H4 (cell line): ENCODE measurements around the gene ZBTB21. TPM values are rescaled to one million over a fixed set of nuclear protein-coding genes. Genes with fewer than 3 reads are reported as not detected.
A peak's percentile ranks its signal among the peaks of the same experiment; 100 is the strongest.
"Not testable (repeated sequence)": the region's sequence is repeated elsewhere in the genome, so short reads cannot be mapped to it uniquely, and the experiment has no call there.

Source experiments
- DNase-seq: peaks from one replicate; pipeline ENCODE4 v3.0.0-alpha.2; 2015; ENCODE audit warnings: low spot score
- total RNA-seq: library from RNA; depleted of rRNA; stranded (reverse); fragments of >200 nt; shearing (Covaris generic); gene quantifications from 2 replicates; pipeline ENCODE4 v1.2.3, GENCODE V29; 2014

Gene ZBTB21
- total RNA-seq, 1 experiment from 2014 or later = 16.0 TPM

DNA sequence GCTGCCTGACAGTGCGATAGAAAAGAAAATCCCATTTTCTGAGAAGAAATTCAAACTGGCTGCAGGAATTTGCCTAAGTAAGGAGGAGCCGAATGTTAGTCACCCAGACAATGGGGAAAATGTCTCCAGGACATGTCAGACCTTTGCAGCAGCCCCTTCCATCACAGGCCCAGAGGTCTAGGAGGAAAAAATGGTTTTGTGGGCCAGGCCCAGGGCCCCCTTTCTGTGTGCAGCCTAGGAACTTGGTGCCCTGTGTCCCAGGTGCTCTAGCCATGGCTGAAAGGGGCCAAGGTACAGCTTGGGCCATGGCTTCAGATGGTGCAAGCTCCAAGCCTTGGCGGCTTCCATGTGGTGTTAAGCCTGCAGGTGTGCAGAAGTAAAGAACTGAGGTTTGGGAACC is 14.6 kb downstream of the ZBTB21 start:
- no peak for DNase-seq

DNA sequence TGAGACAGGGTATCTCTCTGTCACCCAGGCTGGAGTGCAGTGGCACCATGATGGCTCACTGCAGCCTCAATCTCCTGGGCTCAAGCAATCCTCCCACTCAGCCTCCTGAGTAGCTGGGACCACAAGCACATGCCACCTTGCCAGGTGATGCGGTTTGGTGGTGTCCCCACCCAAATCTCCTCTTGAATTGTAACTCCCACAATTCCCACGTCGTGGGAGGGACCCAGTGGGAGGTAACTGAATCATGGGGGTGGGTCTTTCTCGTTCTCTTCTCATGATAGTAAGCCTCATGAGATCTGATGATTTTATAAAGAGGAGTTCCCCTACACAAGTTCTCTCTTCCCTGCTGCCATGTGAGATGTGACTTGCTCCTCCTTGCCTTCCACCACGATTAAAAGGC is 15.5 kb downstream of the ZBTB21 start:
- not testable (repeated sequence) for DNase-seq

DNA sequence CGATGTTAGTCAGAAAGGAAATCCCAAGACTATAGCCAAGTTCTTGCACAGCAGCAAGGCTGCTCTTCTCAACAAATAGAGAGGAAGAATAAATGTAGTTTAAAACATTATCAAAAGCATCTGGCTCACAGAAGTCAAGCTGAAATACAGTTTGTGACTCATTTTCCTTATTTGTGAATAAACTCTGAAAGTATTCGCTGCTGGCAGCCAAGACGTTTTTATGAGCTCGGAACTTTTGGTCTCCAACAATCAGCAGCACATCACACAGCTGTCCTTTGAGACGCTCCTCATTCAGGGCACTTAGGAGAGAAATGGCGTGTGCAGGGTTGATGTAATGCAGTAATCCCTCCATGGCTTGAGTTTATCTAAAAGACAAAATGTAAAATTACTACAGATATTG is 16.4 kb downstream of the ZBTB21 start:
- no peak for DNase-seq

DNA sequence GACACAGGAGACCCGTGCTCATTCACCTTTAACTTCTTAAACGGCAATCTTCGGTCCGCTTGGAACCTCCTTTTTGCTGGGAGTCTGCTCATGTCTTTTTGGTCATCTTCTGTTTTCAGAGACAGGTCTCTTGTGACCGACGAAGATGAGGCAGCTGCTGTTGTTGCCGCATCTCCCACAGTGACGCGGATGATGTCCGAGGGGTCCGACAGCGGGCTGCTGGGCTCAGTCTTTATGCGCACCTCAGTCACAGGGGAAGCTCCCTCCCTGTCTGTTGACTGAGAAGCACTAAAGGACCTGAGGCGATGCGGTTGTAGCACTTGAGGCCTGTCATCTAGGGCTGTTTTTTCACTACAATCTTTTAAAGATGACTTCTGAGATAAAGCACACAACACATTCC is 17.6 kb downstream of the ZBTB21 start:
- no peak for DNase-seq

DNA sequence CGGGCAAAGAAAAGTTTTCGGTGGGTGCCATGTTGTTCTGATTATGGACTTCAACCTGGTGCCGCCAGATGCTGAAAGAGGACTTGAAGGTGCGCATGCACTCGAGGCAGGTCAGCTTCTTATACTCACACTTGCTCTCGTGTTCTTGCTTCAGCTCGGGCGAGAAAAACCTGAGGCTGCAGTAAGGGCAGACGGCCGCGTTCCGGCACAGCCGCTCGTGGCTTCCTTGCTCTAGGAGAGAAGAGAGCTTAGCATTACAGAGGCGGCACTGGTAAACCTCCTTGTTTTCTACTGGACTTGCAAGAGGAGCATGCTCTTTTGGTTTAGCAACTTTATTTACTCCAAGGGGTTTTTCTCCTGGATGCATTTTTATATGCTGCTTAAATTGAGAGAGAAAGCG is 18.5 kb downstream of the ZBTB21 start:
- no peak for DNase-seq

DNA sequence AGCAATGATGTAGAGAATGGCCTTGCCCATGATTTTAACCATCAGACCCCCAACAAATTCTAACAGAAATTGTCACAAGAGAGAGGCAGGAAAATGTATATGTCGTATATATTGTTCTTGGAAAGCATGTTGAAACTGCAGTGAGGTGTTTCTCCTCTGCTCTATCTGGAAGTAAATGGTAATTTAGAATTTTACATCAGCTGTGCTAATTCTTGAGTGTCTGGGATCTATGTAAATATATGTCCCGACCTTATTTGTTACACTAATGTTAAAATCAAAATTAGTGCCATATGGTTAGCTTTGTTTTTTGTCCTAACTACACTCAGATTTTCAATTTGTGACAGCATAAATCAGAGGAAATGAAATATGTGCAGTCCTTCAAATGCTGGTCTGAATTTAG is 20.5 kb downstream of the ZBTB21 start:
- no peak for DNase-seq

DNA sequence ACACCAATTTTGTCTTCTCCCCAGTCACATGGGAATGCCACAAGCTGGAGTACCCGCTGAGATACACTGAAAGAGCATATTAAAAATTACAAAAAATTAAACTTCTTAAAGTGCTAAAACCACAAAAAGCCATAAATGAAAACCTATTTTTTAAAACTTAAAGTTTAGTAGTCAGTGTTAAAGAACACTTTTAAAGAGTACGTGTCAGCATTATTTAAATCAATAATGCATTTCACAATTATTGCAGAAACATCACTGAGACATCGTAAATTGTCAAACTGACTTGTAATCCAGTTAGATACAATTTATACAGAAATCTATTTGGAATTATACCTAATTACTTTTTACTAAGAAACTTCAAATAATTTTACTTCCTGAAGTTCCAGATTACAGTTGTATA is 22.9 kb downstream of the ZBTB21 start:
- DNase-seq = no peak

DNA sequence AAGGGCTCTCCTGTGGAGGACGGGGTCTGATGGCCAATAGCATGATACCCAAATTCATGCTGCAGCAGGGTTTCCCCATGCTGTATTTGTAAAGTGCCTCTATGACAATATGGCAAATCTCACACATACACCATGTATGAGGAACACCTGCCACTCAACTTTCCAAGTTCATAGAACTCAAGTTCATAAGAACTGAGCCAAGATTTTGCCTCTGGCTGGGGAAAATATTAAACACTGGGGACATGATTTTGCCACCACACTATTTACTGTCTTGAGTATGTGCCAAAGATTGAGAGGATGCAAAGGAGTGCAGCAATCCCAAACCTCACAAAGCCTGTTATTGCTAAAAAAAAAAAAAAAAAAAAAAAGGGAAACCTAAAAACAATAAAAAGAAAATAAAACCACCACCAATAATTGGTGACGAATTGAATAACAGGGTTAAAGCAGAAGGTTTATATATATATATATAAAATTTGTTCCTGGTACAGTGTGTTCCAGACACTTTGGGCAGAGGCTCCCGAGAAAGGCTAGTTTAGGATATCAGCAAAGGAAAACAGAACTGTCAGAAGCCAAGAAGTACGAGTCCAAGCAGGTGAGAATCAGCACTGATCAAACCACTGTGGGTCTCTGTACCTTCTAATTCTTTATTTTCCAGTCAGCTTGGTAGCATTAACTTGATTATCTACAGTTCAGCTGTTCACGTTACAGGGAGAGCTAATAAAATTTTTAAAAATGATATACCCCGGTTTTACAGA is 24.3 kb downstream of the ZBTB21 start:
- no peak for DNase-seq

DNA sequence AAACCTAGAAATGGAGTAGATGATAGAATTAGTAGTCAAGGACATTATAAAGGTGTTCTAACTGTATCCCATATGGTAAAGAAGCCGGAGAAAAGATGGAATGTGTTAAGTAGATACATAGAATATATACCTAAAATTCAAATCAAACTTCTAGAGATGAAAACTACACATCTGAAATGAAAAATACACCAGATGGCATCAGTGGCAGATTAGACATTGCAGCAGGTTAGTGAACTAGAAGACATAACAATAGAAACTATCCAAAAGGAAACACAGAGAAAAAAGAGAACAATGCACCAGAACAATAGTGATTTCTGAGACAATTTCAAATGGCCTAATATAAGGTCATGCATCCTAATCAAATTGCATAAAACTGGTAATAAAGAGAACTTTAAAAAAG is 26.9 kb downstream of the ZBTB21 start:
- no peak for DNase-seq

DNA sequence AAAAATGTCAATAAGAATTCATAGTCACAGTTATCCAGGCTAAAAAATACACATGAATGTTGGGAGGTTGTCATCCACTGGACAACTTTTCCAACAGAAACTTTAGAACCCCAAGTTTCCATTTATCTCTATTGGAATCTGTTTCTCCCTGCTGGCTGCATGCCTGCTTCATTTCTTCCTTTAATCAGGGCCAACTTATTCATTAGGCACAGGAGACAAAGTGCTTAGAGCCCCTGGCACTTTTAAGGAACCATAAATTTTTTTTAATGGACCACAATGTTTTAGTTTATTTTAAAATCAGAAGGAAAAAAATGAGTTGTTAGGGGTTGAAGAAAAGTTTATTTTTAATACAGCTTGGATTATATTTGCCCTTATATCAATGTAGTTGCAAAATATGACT is 29.6 kb downstream of the ZBTB21 start:
- no peak for DNase-seq

DNA sequence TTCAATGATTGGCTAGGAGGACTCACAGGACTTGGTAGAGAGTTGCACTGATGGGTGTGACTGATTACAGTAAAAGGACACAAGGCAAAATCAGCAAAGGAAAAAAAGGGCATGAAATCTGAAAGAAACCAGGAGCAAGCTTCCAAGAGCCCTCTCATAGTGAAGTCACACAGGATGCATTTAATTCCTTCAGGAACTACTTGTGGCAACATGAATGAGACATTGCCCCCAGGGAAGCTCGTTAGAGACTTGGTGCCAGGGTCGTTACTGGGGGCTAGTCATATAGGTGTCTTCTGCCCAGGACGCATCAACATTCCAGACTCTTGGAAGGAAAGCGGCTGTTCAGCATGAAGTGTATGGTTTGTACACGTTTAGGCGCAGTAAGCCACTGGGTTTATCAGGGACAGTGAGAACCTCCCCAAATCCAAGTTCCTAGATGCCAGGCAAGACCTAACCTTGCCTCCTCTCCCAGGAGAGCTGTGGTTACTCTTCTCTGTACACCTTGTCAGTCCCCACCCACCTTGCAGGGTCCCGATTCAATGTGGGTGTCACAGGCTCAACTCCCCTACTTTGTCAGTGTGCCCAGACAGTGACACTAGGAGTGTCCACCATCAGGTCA is 30.3 kb downstream of the ZBTB21 start:
- DNase-seq = no peak

DNA sequence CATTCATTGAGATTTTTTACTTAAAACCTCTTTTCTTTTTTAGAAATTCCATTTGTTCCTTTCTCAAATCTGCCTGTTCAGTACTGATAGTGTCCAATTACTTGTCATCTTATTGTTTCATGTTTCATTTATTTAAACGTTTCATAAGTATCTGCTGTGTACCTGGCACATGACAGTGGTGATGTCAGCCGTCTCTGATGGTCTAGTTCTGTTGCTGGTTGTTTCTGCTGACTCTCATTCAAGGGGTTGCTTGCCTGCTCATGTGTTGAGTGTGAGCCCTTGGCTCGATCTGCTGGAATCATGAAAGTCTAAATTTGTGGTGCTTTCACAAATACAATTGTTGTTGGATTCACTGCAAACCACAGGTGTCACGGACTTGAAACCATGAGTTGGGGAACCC is 30.8 kb downstream of the ZBTB21 start:
- DNase-seq = no peak

DNA sequence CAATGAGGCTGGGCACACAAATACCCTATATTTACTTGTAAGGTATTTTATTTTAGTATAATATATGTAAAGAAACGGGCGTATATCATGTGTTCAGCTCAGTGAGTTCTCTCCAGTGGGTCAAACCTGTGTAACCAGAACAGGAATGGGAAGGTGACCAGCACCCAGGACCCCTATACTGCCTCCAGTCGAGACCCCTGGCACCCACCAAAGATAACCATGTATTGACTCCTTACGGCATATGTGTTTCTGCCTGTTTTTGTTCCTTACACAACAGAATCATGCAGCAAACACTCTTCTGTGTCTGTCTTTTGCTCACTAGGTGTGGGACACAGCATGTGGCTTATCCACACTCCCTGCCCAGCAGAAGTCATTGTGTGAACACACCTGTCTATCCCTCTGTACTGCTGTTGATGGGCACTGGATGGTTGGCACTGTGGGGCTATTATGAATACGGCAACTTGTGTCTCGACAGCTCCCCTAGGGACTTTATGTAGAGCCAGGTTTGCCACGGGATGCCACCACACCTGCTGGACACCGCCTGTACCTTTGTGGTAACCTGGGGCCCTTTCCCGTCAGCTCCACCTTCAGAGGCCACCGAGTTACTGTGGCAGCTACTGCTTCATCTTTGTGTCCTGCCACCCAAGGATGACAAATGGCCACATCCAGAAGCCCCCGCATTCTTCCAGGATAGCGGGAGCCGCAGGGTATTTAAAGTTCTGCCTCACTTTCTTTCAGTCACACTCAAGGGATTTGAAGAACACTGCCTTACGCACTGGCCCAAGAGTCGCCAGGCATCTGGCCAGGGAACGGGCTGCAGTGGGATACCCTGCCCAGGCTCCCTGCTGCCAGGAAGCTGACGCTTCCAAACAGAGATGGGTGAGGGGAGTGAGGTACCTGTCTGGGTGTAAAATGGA is 32.9 kb downstream of the ZBTB21 start:
- no peak for DNase-seq

DNA sequence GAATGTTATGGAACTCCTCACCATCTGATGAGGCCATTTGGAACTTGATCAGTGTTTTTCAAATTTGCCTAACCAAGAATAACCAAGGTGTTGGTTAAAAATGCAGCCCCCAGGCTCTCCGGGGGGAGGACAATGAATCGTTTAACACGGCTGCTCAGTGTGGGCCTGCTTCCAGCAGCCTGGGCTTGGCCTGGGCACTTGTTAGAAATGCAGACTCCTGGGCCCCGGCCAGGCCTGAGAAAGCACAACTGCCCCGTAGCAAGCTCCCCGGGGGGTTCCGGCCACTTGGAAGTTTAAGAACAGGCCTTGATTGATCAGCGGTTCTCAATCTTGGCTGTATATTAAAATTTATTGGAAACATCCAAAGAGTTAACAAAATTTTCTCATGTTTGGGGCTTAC is 33.5 kb downstream of the ZBTB21 start:
- no peak for DNase-seq

DNA sequence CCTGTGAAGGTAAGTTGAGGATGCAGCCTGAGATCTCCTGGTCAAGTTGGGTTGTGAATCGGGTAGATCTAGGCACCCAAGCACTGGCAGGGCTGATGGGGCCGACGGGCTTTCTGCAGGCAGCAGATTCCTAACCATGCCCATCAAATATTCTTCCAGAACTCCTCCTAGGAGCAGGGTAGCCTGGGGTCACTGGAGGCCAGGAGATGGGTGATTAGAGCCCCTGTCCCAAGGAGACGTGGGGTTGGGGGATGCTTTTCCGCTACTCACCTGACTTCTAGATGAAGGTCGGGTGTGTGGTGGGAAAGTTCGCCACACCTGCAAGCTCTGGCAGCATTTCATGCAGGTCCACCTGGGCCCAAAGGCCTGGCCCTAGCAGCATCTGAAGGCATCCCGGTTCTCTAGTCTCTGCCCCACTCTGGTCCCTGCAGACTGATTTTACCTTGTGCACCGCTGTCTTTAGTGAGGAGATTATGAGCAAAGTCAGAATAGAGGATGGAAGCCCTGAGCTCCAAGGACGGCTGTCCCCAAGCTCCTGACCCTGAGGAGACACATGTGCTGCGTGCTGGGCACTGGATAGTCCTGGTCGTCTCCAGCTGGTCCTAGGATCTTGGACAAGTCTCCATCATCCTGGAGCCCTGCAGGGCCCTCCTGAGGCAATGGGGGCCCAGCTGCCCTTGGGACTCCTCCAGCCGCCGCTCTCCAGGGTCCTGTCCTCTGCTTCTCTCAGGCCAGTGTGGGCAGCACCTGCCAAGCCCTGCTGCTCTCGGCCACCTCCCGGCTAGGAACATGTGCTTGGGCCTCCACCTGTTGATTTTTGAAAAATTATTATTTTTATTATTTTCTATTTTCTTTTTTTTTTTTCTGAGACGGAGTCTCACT is 34.5 kb downstream of the ZBTB21 start:
- DNase-seq = no peak

DNA sequence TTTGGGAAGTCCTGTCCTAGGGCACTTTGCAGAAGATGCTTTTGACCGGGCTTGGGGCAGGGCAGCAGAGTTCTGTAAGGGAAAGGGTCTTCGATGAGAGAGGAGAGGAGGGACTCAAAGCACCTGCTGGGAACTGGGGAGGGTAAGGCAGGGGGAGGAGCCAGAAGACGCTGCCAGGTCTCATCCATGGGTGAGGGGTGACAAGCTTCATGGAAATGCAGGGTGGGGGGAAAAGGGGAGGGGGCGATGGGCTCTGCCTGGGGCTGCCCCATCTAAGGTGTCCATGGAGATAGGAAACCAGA is 35.5 kb downstream of the ZBTB21 start:
- no peak for DNase-seq

DNA sequence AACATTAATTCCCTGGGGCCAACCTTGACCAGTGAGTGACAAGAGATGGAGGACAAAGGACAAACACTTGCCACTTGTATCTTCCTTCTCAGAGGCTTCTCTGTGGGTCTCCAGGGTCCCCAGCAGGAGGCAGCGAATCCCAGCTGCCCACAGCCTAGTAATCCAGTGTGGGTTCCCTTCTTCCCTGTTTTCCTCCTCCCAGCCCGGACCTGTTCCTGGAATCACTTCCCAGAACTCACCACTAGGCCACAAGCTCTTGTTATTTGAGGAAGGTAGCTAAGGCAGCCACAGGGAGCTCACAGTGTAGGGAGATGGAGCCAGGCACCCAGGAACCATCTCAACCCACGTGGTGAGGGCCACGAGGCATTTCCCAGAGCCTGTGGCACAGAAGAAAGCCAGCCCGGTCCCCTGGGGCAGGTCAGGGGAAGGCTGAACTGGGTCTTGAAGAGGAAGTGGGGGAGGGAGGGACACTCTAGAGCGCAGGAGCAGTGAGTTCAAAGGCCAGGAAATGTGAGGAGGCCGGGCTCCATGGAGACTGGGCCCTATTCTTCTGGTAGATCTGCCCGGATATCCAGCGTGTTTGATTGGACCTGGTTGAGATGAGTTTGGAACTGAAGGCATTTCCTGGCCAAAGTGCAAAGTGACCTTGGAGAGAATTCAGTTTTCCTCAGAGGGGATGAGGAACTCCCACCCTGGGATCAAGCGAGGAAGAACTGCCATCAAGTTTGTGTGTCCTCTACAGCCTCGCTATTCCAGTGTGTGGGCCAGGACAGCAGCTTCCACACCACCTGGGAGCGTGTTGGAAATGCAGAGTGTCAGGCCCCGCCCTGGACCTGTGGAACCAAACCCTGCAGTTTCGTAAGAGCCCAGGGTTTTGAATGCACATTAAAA is 36.1 kb downstream of the ZBTB21 start:
- peak; percentile 45 for DNase-seq

DNA sequence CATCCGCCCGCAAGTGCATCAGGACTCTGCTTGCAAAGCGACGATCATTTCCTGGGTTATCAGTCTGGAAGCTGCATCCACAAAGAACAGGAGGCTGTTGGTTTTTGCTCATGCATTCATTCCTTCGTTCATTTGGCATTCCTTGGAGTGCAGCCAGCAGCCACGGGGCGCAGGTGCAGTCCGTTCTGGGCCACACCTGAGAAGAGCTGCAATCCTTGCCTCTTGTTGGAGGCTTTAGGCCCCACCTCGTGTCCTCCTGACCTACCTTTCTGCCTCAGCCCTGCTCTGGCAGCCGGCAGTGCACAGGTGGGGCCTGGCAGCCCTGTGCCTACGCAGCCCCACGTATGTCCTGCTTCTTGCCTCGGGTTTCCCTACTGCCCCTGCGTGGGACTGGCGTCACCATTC is 36.7 kb downstream of the ZBTB21 start:
- DNase-seq = no peak

DNA sequence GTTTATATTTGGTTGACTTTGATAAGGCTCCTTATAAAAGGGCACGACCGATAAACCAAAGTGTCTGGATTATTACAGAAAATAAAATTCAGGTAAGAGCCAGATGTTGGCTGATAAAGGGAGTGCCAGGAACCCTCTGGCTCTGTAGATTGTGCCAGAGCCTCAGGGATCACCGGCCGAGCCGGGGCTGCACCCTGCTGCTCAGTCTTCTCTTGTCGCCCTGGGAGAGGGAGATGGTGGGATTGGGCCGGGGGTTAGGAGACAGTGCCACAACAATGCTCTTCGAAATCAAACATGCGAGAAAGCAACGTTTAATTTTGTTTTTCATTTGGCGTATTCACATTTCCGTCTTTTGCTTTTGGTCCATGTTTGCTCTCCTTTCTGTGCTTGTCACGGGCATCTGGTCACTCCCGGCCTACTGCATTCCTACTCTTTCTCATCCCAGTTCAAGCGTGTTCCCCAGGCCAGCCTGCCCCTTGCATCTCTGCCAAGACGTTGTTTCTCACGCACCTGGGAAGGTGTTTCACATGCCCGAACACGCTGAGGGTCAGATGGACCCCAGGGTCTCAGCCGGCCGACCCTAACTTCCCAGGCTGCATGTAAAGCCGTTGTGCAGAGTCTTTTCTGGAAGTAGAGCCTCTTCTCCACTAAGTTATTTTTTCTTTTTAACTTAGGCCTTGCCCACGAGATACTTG is 37.5 kb downstream of the ZBTB21 start:
- no peak for DNase-seq

DNA sequence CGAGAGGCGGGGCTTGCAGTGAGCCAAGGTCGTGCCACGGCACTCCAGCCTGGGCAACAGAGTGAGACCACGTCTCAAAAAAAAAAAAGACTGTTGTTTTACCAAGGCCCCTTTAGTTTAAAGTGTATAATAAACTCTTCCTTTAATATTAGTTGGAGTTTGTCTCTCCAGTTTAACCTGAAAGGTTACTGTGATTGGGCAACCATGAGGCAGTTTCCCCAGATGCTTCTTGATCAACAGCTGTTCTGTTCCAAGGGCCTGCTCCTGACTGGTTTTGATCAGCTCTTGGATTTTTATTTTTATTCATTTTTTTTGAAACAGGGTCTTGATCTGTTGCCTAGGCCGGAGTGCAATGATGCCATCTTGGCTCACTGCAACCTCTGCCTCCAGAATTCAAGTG is 38.3 kb downstream of the ZBTB21 start:
- no peak for DNase-seq
